Heart right ventricle (tissue), 16 donors: ENCODE measurements around the gene RADIL. TPM values are rescaled to one million over a fixed set of nuclear protein-coding genes. Genes with fewer than 3 reads are reported as not detected.

ENCODE experiments used
- ATAC-seq, 8 donors: fragments of 200-7000 bp; cut with Tn5 transposase; one replicate each; pipeline ENCODE4 v1.9.1; 2020; ENCODE audit warnings: mild to moderate bottlenecking in 8 of 8, moderate library complexity in 8 of 8, moderate number of reproducible peaks in 1 of 8
- DNase-seq, 2 donors: peaks; one replicate each; pipeline ENCODE4 v3.0.0-alpha.2; 2020
- H3K27ac ChIP-seq, 10 donors: fragments of 200-600 bp; sonication (generic) in 2 of 10; one replicate each; pipeline versions ENCODE4 v1.5.0 to v1.8.0; 2020 to 2022; ENCODE audit warnings: mild to moderate bottlenecking in 3 of 10
- H3K27me3 ChIP-seq, 7 donors: fragments of 200-600 bp; one replicate each; pipeline ENCODE4 v1.8.0; 2021 to 2022; ENCODE audit warnings: mild to moderate bottlenecking in 2 of 7
- H3K36me3 ChIP-seq, 9 donors: fragments of 200-600 bp; sonication (generic) in 1 of 9; one replicate each; pipeline versions ENCODE4 v1.5.0 to v1.8.0; 2020 to 2022; ENCODE audit warnings: mild to moderate bottlenecking in 2 of 9
- H3K4me1 ChIP-seq, 9 donors: fragments of 200-600 bp; sonication (generic) in 1 of 9; one replicate each; pipeline versions ENCODE4 v1.5.0 to v1.8.0; 2020 to 2022; ENCODE audit warnings: mild to moderate bottlenecking in 4 of 9
- H3K4me3 ChIP-seq, 10 donors: fragments of 200-600 bp; sonication (generic) in 2 of 10; one replicate each; pipeline versions ENCODE4 v1.5.0 to v1.8.0; 2020 to 2022; ENCODE audit warnings: mild to moderate bottlenecking in 7 of 10, moderate library complexity in 2 of 10
- H3K9me3 ChIP-seq, 11 donors: fragments of 200-600 bp in 10 of 11; sonication (generic) in 2 of 11; one replicate each; pipeline versions ENCODE4 v1.5.0 to v1.8.0; 2013 to 2022; ENCODE audit warnings: mild to moderate bottlenecking in 2 of 11, control low read depth in 1 of 11, moderate library complexity in 1 of 11
- WGBS, 2 donors: extraction: QIAGEN DNeasy Blood & Tissue Kit; methylation state at CpG; one replicate each; pipeline ENCODE4 v1.1.7; 2013; ENCODE audit warnings: inconsistent platforms in 1 of 2; 5-methylcytosine and 5-hydroxymethylcytosine counted together
- intact Hi-C, 10 donors: fragments of 100-400 bp; cut with DNase I; formaldehyde crosslinking; loops; one replicate each; pipeline versions ENCODE4 v1.11.1 to v1.14.2; 2022
- polyA plus RNA-seq, 2 donors: library from polyadenylated mRNA; stranded (reverse); fragments of 200-250 nt; gene quantifications; one replicate each; pipeline ENCODE4 v1.2.3, GENCODE V29; 2013
- total RNA-seq, 10 donors: library from RNA; stranded (reverse); fragmentation: NEBNext Ultra II Directional in 3 of 10; extraction: Animal tissue kit (Norgen Biotek cat#: 25700) in 3 of 10; gene quantifications; one replicate each; pipeline versions ENCODE4 v1.2.1 to v1.2.4, GENCODE V29; 2021 to 2023
- TF ChIP-seq, protein P1 (sequence below), 9 donors: fragments of 200-600 bp; sonication (generic) in 2 of 9; IDR thresholded peaks; one replicate each; pipeline versions ENCODE4 v1.5.0 to v1.8.0; 2021 to 2022; ENCODE audit warnings: antibody characterized with exemption in 9 of 9, mild to moderate bottlenecking in 5 of 9, moderate library complexity in 1 of 9
- donor health status: Arrhythmogenic right ventricular cardiomyopathy.
- donor health status: ischemic (EF 13 %, LVEDD 7.1; RV severe dilation, severe dysfunction).
- donor health status: healthy with polysubstance abuse.
- donor health status: DM: no; HTN: yes; CAD: no.
- donor health status: DM: no; HTN: no; CAD: no.
- donor health status: ischemic (EF 25% LVEDD 6.9; RV normal size, moderate dysfunction).
- donor health status: ischemic (EF 25% LVEDD 5.7; RV mildly dilated, moderate dysfunction).
- donor health status: healthy.
- donor health status: DM: yes; HTN: yes; CAD: no.
- donor health status: Ischemic cardiomyopathy.
- donor health status: ischemic (EF 35%, LVEDD 5.7; RV mildly dilated, moderate dysfunction).
- donor health status: nonischemic (EF 11% LVEDD 7.7; RV severe dilation, severe dysfunction).
- donor health status: DM: yes; HTN: yes; CAD: no.
- donor health status: PGD.
- donor health status: ischemic (EF 29% LVEDD 5.4; RV normal size, mild dysfunction).
- donor health status: nonischemic (EF 23%, LVEDD 6.1; RV moderate dilation, normal function).

RADIL gene
- total and polyA plus RNA-seq, 12 donors: 1.2 to 6.6 (median 3.8) TPM

DNA sequence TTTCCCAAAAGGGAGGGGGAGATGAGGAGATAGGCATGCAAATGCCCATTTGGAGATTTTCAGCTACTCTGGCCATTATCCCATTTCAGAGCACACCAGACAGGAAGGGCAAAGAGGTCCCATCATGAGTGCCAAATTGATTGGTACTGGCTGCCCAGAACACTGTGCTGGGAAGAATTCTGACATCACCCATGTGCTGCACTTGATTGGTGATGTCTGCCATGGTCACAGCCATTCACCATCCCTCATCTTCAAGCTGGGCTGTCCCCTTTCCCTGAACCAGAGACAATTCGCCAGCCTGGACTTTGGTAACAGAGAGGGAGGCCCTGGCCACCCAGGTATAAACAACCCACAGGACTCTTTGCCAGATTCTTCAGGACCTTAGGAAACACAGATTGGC is 23.2 kb upstream of the RADIL start:
- Histone ChIP-seq H3K27me3 (peaks cover 0 to 39% (median 22%) of the 10 kb centered on the region in 7 donors), H3K4me1 (no peaks in the 10 kb centered on the region), H3K27ac (no peak overlapping the region), H3K36me3 (no peaks in the 10 kb centered on the region), H3K9me3 (peaks cover 0 to 3% (median 0%) of the 10 kb centered on the region in 11 donors), H3K4me3 (no peak overlapping the region)
- no peak for ATAC-seq
- TF ChIP-seq, protein P1, sequence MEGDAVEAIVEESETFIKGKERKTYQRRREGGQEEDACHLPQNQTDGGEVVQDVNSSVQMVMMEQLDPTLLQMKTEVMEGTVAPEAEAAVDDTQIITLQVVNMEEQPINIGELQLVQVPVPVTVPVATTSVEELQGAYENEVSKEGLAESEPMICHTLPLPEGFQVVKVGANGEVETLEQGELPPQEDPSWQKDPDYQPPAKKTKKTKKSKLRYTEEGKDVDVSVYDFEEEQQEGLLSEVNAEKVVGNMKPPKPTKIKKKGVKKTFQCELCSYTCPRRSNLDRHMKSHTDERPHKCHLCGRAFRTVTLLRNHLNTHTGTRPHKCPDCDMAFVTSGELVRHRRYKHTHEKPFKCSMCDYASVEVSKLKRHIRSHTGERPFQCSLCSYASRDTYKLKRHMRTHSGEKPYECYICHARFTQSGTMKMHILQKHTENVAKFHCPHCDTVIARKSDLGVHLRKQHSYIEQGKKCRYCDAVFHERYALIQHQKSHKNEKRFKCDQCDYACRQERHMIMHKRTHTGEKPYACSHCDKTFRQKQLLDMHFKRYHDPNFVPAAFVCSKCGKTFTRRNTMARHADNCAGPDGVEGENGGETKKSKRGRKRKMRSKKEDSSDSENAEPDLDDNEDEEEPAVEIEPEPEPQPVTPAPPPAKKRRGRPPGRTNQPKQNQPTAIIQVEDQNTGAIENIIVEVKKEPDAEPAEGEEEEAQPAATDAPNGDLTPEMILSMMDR (IDR thresholded peaks at IDR 0.05): no peak
- no peak for DNase-seq
- WGBS, 2 donors: 81 to 89% methylated on average over 1 of the region's 1 CpG
- intact Hi-C loops: no loop called here

DNA sequence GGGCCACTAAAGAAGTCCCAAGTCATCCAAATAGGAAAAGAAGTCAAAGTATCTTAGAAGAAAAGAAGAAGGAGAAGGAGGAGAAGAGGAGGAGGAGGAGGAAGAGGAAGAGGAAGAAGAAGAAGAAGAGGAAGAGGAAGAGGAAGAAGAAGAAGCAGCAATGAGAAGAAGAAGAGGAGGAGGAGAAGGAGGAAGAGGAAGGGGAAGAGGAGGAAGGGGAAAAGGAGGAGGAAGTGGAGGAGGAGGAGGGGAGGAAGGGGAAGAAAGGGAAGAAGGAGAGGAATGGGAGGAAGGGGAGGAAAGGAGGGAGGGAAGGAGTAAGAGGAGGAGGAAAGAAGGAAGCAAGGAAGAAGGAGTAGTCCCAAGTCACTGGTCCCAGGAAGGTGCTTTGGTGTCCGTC is 21.7 kb upstream of the RADIL start:
- ATAC-seq (no peak), DNase-seq (no peak)
- WGBS, 2 donors: 68 to 78% methylated on average over 1 of the region's 1 CpG
- peaks cover 0 to 49% (median 25%) of the 10 kb centered on the region in 7 donors for H3K27me3 ChIP-seq
- H3K9me3 ChIP-seq: peaks cover 0 to 3% (median 0%) of the 10 kb centered on the region in 11 donors
- H3K36me3 ChIP-seq: no peaks in the 10 kb centered on the region
- no peak overlapping the region for H3K4me3 ChIP-seq
- H3K27ac ChIP-seq: no peak overlapping the region
- TF ChIP-seq, protein P1 (IDR thresholded peaks at IDR 0.05): no peak
- intact Hi-C loops: no loop called here
- no peaks in the 10 kb centered on the region for H3K4me1 ChIP-seq

DNA sequence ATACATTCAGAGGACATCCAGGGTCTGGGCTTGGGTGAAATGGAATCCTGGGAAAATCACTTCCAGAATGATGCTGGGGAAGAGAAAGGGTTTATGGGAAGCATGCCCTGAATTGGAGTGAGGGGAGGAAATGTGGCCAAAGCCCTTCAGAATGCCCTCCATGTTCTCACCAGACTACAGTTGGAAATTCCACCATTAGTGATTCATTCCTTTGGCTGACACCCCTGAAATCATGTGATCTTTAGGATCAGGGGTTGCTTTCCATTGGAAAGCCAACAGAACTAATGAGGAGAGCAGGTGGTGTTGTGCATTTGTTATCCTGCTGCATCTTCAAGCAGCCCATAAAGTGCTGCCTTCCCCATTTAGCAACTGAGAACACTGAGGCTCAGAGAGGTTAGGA is 20.8 kb upstream of the RADIL start:
- H3K27me3 ChIP-seq: peaks cover 0 to 49% (median 26%) of the 10 kb centered on the region in 7 donors
- TF ChIP-seq, protein P1 (IDR thresholded peaks at IDR 0.05): no peak

DNA sequence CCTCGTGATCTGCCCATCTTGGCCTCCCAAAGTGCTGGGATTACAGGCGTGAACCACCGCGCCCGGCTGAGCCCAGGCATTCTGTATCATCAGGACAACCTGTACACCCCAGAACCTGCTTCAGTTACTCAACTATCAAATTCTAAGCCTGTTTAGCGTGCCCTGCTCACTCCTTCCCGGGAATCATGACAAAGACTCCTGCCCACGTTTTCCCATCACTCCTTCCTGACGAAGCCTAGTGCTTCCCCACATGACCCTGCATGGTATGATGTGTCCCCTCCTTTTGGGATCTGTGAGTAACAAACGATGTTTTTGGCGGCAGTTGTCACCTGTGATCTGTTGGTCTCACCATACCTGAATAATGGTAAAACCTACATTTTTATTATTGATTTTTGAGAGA is 12.2 kb upstream of the RADIL start:
- peaks cover 0 to 6% (median 3%) of the 10 kb centered on the region in 7 donors for H3K27me3 ChIP-seq
- no peaks in the 10 kb centered on the region for H3K4me1 ChIP-seq
- intact Hi-C loops: no loop called here
- TF ChIP-seq, protein P1 (IDR thresholded peaks at IDR 0.05): no peak
- no peak overlapping the region for H3K4me3 ChIP-seq
- H3K27ac ChIP-seq: no peak overlapping the region
- no peak for ATAC-seq
- 80 to 89% methylated on average over 11 of the region's 11 CpGs for WGBS, 2 donors
- no peak for DNase-seq
- H3K9me3 ChIP-seq: peaks cover 0 to 12% (median 0%) of the 10 kb centered on the region in 11 donors
- H3K36me3 ChIP-seq: no peaks in the 10 kb centered on the region

More for the DNA sequence above, 20.8 kb upstream of the RADIL start:
- DNase-seq (no peak), ATAC-seq (no peak)
- peaks cover 0 to 3% (median 0%) of the 10 kb centered on the region in 11 donors for H3K9me3 ChIP-seq
- no peaks in the 10 kb centered on the region for H3K36me3 ChIP-seq
- H3K4me1 ChIP-seq: no peaks in the 10 kb centered on the region
- no peak overlapping the region for H3K27ac ChIP-seq
- H3K4me3 ChIP-seq: no peak overlapping the region
- intact Hi-C loops: no loop called here
